ENCODE results near the gene IGLL1.
"Not testable (repeated sequence)": the region's sequence is repeated elsewhere in the genome, so short reads cannot be mapped to it uniquely, and the experiment has no call there.

IGLL1 gene

DNA sequence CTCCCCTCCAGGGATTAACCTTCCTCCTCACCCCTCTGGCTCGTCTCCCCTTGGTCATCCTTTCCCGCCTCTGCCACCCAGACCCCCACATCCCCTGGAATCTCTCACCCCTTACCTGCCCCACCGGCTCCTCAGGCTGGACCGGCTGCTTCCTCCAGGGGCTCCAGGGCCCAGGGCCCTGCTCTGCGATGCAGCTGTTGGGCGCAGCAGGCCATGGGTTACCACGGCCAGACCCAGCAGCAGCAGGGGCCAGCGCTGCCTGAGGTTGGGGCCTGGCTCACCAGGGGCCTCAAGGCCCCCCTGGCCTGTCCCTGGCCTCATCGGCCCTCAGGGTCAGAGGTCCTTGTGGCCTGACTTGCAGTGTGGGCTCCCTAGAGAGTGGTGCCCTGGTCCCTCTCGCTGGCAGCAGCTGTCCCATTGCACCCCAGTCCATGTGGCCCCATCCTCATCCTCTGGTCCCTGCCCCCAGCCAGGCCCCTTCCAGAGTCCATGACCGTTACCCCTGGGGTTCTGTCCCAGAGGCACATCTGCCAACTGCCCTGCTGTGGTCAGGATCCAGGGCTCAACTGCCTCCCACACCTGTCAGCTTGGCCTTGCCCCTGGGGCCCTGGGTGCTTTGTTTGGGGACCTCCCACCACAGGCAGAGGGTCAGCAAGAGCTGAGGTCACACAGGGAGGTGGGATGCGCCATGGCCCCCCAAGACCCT, at the start of gene IGLL1:
IGLL1 (minus strand) TSS at position 421 of the 706 bp plus-strand sequence; CDS start at position 321, 100 bp downstream.
- no peak for DNase-seq

DNA sequence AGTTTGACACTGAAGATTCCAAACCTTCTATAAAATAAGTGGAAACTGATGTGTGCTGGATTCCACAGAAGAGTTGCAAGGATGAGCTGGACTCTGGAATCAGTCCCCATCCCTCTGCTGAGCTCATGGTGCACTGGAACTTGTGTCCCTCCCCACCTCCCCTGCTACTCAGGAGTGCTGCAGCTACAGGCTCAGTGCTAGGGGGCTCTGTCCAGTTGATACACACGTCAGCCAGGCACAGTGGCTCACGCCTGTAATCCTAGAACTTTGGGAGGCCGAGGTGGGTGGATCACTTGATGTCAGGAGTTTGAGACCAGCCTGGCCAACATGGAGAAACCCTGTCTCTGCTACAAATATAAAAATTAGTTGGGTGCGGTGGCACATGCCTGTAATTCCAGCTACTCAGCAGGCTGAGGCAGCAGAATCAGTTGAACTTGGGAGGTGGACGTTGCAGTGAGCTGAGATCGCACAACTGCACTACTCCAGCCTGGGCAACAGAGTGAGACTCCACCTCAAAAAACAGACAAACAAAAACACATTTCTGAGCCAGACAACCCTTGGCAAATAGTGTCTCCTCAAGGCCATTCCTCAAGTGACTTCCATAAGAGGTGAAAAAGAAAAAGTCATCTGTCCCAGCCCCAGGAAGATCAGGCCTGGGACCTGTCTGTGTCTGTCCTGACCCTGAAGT, 48.1 kb upstream of the IGLL1 start:
- DNase-seq = not testable (repeated sequence)

DNA sequence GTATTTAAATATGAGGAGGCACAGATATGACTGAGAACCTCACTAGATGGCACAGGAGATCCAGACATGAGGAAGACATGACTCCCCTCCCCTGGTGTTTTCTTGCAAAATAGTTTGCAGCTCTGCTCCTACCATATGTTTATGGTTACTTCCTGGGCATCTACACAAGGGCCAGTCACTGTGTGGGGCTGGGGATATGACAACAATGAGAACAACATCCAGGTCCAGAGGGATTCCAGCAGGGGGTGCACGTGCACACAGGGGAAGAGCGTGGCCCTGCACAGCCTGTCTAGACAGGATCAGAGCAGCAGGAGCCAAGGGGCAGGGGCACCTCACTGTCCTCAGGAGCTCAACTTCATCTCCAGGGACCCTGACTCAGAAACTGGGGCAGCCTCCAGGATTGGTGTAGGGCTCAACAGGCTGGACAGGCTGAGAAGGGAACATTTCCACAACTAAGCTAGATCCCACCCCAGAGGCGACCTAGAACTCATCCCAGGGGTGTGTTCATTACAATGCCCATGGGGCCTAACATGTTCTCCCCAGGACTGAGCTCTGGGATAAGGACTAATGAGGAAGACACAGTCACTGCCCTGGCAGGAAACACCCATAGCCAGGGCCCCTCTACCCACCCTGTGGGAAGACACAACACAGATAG, 47.4 kb upstream of the IGLL1 start:
- DNase-seq = peak in 1 of 2 experiments; percentile 21

DNA sequence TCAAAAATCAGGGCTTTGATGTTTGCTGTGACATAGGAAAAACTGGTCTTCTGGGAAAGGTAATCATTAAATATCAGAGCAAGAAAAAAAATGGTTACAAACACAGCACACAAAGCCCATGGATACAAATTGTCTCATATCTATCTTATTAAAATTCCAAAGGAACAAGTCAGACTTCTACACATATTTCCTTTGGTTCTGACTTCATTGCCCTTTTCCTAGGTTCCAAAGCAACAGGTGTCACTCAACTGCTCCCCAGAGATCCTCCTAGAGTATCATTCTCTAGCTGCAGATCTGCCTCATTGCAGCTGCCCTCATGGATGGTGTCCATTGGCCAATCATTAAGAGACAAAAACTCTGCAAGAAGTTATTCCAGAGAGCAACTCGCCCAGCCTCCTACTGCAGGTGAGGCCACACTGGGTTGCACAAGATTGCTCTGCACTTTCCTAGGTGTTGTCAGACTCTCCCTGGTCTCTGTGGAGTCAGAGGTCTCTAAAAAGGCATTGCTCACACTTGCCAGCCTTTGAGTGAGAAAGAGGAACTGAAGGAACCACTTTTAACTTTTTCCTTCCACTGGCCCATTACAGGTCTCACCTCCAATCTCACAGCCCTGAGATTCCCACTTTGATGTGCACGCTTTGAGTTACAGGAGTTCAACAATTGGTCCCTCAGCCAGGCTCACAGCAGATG, 46.3 kb upstream of the IGLL1 start:
- no peak for DNase-seq

DNA sequence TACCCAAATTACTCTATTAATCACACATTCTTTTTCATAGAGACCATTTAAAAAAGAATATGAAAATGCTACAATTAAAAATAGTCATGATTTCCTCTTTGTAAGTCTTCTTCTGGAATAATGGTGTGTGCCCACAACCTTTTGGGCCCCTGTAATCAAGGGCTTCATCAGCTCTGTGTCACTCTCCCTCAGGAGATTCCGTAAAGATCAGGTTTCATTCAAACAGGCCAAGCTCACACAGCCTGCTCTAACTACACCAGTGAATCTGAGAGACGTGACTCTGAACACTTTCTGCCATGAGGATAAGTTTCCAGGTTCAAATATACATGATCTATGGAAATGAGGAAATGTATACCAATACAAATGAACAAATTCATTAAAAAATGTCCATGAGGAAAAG, 42.5 kb upstream of the IGLL1 start:
- no peak for DNase-seq

DNA sequence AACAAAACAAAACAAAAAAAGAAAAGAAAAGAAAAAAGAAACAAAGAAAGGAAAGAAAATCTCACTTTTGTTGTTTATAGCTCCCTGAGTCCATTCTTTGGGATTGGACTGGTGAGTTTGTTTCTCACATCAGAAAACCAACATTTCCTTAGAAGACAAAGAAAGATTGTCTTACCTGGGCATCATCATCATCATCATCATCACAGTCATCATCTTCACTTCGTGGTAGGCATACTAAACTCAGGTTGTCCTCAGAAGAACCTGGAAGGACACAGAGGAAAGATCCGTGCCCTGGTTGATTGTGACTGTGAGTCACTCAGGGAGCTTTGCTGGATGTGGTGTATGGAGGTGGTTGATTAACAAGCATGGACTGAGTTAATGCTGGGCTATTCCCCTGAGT, 41.8 kb upstream of the IGLL1 start:
- DNase-seq = not testable (repeated sequence)

DNA sequence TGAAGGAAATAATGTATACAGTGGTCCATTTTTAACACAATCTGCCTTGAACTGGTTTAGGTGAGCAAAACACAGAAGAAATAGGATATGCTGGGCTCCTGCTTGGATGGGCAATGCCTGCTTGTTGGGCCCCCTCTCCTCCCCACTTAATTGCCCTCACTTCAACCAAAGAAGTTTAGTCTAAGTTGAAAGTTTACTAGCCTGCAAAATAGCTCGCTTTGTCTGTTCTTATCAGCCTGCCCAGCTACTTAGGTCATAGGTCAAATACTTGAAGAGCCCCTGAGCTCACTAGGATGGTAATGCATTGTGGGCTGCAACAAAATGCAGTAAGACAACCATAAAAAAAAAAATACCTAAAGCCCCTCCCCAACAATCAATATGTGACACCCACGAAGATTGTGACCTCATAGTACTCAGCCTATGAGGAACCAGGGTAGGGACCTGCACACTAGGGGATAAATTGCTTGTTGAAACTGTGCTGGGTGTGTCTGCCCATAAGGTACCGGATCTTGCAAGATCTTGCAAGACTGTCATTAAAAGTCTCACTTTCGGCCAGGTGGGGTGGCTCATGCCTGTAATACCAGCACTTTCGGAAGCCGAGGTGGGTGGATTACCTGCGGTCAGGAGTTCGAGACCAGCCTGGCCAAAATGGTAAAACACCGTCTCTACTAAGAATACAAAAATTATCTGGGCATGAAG, 41.1 kb upstream of the IGLL1 start:
- no peak for DNase-seq

DNA sequence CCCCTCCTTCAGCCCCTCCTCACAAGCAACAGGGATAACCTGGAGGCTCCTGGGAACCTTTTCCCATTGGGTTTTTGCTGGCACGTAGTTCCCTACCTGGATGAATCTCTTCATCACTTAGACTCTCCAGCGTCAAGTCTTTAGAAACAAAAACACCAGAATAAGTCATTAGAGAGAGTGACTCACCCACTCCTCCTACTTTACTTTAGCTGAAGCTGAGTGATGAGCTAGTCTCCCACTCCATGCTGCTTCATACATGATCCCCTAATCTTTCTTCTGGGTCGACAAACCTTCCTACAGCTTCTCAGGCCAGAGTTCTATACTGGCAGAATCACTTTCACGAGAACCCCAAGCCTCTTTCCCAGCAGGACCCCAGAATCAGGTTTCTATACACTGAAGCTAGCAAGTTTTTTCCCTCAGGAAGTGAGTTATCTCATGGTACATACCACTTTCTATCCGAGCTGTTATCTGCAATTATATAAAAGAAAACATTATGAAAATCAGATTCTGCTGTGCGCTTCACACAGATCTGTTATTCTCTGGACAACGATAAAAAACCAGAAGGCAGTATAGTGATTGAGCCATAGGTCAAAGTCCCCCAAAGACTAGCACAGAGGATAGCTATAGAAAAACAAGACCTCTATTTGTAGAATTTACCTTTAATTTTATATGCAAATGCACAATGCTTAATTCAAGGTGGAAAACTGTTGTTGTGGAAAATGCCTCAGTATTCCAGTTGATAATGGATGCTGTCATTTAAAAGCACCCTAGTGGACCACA, 33.3 kb upstream of the IGLL1 start:
- no peak for DNase-seq

DNA sequence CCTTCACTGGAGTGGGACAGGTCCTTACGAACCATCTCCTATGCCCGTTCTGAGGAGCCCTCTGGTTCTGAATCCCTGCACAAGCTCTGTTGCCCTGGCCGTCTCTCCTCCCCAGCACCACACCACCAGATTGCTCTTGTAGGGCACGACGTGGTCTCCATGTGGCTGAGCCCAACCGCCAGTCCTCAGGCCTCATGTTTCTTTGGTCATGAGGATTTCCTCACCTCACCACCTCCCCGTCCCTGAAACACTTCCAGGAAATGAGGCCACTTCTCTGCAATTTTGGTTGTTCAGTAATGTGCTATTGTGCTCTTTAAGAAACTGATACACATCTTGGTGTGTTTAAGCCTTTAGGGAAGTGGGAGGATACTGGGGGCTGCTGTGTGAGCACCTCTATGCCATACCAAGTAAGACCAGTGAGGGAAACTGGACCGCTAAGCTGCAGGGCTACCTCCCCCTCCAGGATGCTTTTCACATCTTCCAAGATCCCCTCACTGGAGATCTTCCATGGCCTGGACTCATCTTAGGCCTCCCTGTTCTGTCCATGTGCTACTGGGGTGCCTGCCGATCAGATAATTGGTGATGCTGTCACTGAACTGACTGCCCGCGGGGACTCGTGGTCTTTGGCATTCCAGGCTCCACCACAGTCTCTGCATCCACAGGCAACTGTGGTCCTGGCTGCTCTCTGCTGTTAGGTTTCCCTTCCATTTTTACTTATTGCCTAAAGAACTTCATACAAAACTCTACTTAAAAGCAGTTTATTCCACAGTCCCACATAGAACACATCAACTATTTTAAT, 30.1 kb upstream of the IGLL1 start:
- DNase-seq = no peak

DNA sequence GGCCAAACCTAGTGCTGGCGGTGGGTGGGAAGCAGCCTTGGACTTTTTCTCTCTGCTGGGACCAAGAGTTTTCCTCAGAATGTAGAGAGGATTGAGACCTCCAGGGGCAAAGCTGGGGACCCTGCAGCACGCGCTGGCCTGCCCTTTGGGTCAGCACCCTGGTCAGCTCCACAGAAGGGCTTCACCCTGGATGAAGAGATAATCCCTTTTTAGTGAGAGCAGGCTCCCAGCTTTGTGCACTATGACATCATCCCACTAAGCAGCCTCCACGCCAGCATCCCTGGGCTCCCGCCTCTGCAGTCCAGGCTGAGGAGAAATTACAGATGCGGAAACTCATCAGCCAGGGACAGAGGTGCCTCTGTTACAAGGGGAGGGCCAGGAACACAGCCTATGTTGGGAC, 28.5 kb upstream of the IGLL1 start:
- no peak for DNase-seq

DNA sequence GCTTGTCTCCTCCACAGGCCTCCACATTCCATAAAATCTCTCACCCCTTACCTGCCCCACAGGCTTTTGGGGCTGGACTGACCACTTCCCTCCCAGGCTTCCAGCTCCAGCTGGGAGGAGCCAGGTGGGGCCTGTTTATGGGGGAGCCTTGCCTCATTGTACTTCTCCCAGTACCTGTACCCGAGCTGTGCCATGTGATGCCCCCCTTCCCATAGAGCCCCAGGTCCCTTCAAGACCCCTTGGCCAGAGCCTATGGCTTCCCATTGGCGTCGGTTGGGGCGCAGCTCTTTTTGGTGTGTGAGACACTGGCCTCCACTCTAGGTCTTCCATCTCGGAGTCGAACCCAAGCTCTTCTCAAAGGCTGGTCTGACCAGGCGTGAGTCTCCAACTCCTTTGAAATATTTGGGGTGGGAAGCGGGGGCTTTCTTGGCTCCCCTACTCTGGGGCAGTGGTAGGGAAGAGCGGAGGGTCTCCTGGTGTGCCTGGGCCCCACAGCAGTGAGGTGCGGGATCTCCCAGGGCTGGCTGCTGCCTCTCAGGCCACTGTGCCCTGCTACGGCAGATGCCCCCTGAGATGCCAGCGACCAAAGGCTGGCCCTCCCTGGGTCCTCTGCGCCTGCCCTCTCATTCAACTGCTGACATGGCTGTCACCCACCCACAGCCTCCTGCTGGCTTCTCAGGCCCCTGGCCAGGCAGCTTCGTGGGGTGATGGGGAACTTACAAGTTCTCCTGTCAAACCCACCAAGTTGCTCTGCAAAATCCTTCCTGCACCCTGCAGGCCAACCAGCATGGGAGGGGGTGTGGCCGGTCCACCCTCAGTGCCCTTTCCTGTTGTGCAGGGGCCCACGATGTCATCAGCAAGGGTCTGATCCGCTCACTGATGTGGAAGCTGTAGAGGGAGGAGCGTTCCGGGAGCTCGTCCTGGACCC, 26.4 kb upstream of the IGLL1 start:
- no peak for DNase-seq

DNA sequence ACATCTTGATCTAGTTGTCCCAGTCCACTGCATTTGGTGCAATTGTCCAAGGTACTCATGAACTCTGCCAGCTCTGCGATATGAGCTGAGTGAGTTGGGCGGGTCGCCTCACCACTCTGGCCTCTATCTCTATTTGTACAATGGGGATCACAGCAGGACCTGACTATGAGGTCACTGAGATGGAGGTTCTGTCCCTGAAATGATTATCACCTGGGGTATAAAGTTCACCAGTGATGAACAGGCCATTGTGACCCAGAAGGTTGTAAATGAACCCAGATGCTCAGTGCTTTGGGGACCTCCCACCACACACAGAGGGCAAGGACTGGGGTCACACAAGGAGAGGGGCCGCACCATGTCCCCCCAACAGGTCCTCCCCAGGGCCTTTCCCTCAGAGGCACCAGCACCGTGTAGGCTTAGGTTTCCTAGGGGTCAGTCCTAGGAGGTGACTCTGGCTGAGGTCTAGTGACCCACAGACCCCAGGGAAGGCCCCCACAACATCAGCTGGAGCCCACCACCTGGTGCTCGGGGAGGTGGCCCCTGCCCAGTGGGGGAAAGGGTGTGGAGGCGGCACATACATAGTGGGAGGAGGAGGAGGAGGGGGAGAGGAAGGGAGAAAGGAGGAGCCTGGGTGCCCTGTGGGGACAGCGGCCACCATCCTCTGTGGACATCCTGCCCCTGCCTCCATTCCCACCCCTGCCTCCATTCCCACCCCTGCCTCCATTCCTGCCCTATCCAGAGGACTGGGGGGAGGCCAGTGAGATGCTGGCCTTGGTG, 25.0 kb upstream of the IGLL1 start:
- DNase-seq = no peak

DNA sequence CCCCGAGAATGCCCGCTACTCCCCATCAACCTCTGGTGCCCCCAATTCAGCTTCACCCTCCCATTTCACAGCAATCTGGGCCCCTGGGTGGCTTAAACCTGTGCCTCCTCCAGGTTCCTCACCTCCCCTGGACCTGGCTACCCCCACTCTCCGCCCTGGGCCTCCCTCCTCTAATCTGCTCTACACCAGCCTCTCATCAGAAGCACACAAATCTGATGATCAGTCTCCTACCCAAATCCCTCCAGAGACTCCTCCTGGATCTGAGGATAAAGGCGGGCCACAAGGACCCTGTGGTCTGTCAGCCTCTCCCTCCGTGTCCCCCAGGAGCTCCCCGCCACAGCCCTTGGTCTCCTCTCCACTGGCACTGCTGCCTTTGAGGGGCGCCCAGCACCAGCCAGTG, 23.2 kb upstream of the IGLL1 start:
- no peak for DNase-seq

DNA sequence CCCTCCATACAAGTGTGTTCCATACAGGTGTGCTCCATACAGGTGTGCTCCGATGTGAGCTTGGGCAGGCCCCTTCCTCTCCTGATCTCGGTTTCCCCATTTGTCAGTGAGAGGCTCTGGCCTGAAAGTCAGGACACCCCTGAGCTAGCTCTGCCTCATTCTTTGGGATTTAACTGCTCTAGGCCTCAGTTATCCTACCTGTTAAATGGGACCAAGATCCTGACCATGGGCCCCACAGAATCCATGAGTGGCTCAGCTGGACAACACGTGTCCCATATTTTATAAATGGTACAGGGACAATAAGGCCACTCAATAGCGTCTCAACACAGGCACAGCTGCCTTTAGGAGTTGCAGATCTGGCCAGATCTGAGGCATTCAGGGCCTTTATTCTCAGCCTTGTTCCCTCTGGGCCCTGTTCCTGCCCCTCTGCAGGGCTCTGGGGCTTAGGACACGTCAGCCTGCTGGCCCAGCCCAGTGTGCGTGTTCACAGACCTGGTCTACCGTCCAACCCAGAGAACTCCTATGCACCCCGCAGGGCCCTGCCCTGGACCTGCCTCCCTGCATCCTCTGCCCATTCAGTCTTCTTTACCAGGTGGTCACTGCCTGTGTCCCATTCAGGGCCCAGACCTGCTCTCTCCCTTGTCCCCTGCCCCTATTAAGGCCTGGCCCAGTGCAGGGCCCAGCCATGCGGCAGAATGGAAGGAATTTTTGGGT, 18.9 kb upstream of the IGLL1 start:
- DNase-seq = no peak

DNA sequence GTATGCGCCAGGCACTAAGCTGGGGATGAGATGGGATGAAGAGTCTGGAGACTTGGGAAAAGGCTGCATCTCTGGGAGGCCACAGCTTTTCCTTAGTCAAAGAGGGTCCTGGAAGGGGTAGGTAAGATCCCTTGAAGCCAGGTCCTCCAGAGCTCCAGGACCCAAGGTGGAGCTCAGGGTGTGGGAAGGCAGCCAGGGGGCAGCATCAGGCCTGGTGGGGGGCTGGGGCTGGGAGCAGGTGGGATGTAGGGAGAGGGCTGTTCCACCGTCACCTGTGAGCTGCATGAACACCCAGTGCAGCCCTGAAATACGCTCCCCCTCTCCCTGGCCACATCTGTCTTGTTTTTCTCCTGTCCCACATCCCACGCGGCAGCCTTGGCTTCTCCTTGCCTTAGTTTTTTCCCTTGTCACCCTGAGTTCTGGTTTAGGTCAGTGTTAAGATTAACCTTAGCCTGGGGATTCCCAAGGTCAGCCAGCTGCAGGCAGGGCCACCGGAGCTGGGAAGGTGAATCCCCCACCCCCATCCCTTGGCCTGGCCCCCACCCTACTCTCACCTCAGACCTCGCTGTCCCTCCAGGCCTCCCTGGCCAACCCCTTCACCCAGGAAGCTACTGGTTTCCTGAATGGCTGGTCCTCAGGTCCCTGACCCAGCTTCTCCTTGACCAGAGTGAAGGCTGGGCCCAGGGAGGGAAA, 17.6 kb upstream of the IGLL1 start:
- not testable (repeated sequence) for DNase-seq

DNA sequence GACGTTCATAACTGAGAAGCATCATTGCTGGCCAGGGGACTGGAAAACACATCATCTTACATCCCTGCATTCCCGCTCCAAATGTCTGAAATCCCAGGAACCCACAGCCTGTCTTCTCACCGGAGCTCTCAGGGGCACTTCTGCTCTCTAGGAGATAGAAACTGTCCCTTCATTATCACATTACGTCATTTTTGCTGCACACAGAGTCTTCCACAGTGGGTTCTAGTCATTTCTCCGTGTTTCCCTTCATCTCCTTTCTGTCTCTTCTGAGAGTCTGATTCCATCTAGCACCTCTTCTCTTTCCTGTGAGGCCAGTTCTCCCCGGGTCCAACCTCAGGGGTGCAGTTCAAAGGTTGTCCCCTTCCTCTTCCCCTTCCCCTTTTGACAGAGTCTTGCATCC, 15.8 kb upstream of the IGLL1 start:
- not testable (repeated sequence) for DNase-seq

DNA sequence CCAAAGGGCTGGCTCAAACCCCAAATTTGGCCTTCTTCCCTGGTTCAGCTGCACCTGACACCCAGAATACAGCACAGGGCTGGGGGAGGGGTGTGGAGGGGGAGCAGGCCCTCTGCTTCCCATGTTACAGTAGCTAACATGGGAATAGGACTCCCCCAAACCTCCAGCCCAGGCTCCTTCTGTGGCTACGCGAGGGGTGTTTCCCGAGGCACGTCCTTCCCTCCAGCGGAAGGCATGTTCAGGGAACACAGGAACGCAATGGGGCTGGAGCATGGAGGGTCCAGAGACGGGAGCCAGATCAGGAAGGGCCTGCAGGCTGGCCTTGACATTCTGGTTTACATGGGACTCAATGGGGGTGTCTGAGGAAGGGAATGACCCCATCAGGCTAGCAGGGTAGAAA, 11.8 kb upstream of the IGLL1 start:
- DNase-seq = no peak
